GM18867 (cell line): Measurements from ENCODE around the gene EEF1AKMT3.

Experiments
- ATAC-seq: cut with Tn5 transposase; IDR thresholded peaks from one replicate; pipeline ENCODE4 v1.9.1; 2021; ENCODE audit warnings: mild to moderate bottlenecking, moderate library complexity; ENCODE audit not compliant: unreplicated experiment

EEF1AKMT3 gene

GRCh38 chr12:57782243-57782607, 9.8 kb downstream of the EEF1AKMT3 start:
- ATAC-seq = peak; percentile 13

- peak; percentile 83 for ATAC-seq
Measured at GRCh38 chr12:57782608-57783465, 10.4 kb downstream of the EEF1AKMT3 start, which contains the start of gene TSFM. TSS of gene TSFM (plus strand) at chr12:57782787. CDS start at chr12:57782802, 15 bp downstream.

- ATAC-seq = no peak
Measured at GRCh38 chr12:57783466-57783801, 11.0 kb downstream of the EEF1AKMT3 start.

- no peak for ATAC-seq
Measured at GRCh38 chr12:57783861-57784260, 11.4 kb downstream of the EEF1AKMT3 start.

- no peak for ATAC-seq
Measured at GRCh38 chr12:57793920-57794319, 21.5 kb downstream of the EEF1AKMT3 start.

- ATAC-seq = no peak
Measured at GRCh38 chr12:57795354-57795753, 22.9 kb downstream of the EEF1AKMT3 start.

- ATAC-seq = no peak
Measured at GRCh38 chr12:57796996-57797395, 24.6 kb downstream of the EEF1AKMT3 start.

GRCh38 chr12:57797933-57798332, 25.5 kb downstream of the EEF1AKMT3 start:
- ATAC-seq = no peak

- ATAC-seq = no peak
Measured at GRCh38 chr12:57800965-57801364, 28.6 kb downstream of the EEF1AKMT3 start.

- ATAC-seq = no peak
Measured at GRCh38 chr12:57802607-57803006, 30.2 kb downstream of the EEF1AKMT3 start.

GRCh38 chr12:57803319-57803893, 31.0 kb downstream of the EEF1AKMT3 start:
- no peak for ATAC-seq

GRCh38 chr12:57806677-57807076, 34.3 kb downstream of the EEF1AKMT3 start:
- ATAC-seq = no peak

GRCh38 chr12:57807285-57807684, 34.9 kb downstream of the EEF1AKMT3 start:
- no peak for ATAC-seq

- no peak for ATAC-seq
Measured at GRCh38 chr12:57808351-57808750, 35.9 kb downstream of the EEF1AKMT3 start.

- ATAC-seq = no peak
Measured at GRCh38 chr12:57809425-57809824, 37.0 kb downstream of the EEF1AKMT3 start.

- ATAC-seq = no peak
Measured at GRCh38 chr12:57810450-57810849, 38.0 kb downstream of the EEF1AKMT3 start.

GRCh38 chr12:57811028-57811755, 38.8 kb downstream of the EEF1AKMT3 start:
- ATAC-seq = no peak

GRCh38 chr12:57813111-57813970, 40.9 kb downstream of the EEF1AKMT3 start:
- no peak for ATAC-seq

- no peak for ATAC-seq
Measured at GRCh38 chr12:57813971-57814772, 41.8 kb downstream of the EEF1AKMT3 start.
